NB4 (cell line): Measurements from ENCODE around the gene RPS6KA5.

ENCODE experiments used
- DNase-seq: peaks from one replicate; pipeline ENCODE4 v3.0.0; 2010; ENCODE audit warnings: low read depth
- H3K4me3 ChIP-seq: one replicate; pipeline ENCODE4 v1.5.1; 2011; ENCODE audit warnings: mild to moderate bottlenecking, low read depth, low read length, moderate library complexity
- CTCF ChIP-seq: IDR thresholded peaks from one replicate; pipeline ENCODE4 v1.5.1; 2012; ENCODE audit warnings: low read depth, low read length
- MAX ChIP-seq: IDR thresholded peaks from 2 replicates; pipeline ENCODE4 v1.6.1; 2011; ENCODE audit warnings: low read depth, low read length
- MYC ChIP-seq: IDR thresholded peaks from 2 replicates; pipeline ENCODE4 v1.6.1; 2011; ENCODE audit warnings: low read depth, low read length
- POLR2A ChIP-seq: IDR thresholded peaks from 2 replicates; pipeline ENCODE4 v1.6.1; 2011; ENCODE audit warnings: mild to moderate bottlenecking; ENCODE audit not compliant: insufficient read length; ENCODE audit errors: extremely low read depth

RPS6KA5 gene

GRCh38 chr14:90809530-90810312 lies 250.7 kb downstream of the RPS6KA5 start:
- TF ChIP-seq MYC = no peak
- TF ChIP-seq MAX = no peak
- TF ChIP-seq POLR2A = no peak
- no peak for TF ChIP-seq CTCF
- no peak overlapping the region for H3K4me3 ChIP-seq
- DNase-seq = no peak

- TF ChIP-seq MAX = no peak
- no peak for TF ChIP-seq POLR2A
- TF ChIP-seq CTCF = no peak
- TF ChIP-seq MYC = no peak
- H3K4me3 ChIP-seq = no peak overlapping the region
- peak; percentile 35 for DNase-seq
Measured at GRCh38 chr14:90808759-90809529, 251.5 kb downstream of the RPS6KA5 start.

GRCh38 chr14:90807060-90807459 lies 253.4 kb downstream of the RPS6KA5 start:
- no peak for TF ChIP-seq POLR2A
- no peak for TF ChIP-seq MAX
- no peak for TF ChIP-seq MYC
- TF ChIP-seq CTCF = no peak
- H3K4me3 ChIP-seq = no peak overlapping the region
- no peak for DNase-seq

- H3K4me3 ChIP-seq = no peak overlapping the region
- TF ChIP-seq MYC = no peak
Measured at GRCh38 chr14:90805662-90806540, 254.5 kb downstream of the RPS6KA5 start.

GRCh38 chr14:90805084-90805391 lies 255.4 kb downstream of the RPS6KA5 start:
- DNase-seq = no peak
- H3K4me3 ChIP-seq = no peak overlapping the region
- no peak for TF ChIP-seq MAX
- no peak for TF ChIP-seq POLR2A
- TF ChIP-seq CTCF = no peak

More at GRCh38 chr14:90805662-90806540, 254.5 kb downstream of the RPS6KA5 start:
- DNase-seq = no peak
